Body of pancreas (tissue), 4 donors: ENCODE results near the gene BCCIP. TPM values are rescaled to one million over a fixed set of nuclear protein-coding genes. Genes with fewer than 3 reads are reported as not detected.

Experiments
- ATAC-seq: fragments of 150-250 bp; one replicate; pipeline ENCODE4 v1.9.1; 2016
- DNase-seq, 4 donors: peaks; one replicate each; pipeline ENCODE4 v3.0.0-alpha.2; 2019
- H3K27ac ChIP-seq, 4 donors: fragments of 200-600 bp; sonication (generic); 1 replicate in 3 of 4; 2 replicates in 1 of 4; pipeline versions ENCODE4 v1.5.1 to v1.6.1; 2016 to 2019; ENCODE audit warnings: mild to moderate bottlenecking in 1 of 4, mixed read lengths in 1 of 4, moderate library complexity in 1 of 4
- H3K27me3 ChIP-seq, 2 donors: fragments of 200-600 bp; sonication (generic); one replicate each; pipeline ENCODE4 v1.6.0; 2016; ENCODE audit warnings: mild to moderate bottlenecking in 1 of 2
- H3K36me3 ChIP-seq, 2 donors: fragments of 200-600 bp; sonication (generic); replicated peaks in 1 of 2; 2 replicates each; pipeline ENCODE4 v1.5.1; 2016; ENCODE audit warnings: low read depth in 2 of 2; ENCODE audit not compliant: insufficient read depth in 1 of 2
- H3K4me1 ChIP-seq: fragments of 200-600 bp; sonication (generic); one replicate; pipeline ENCODE4 v1.6.0; 2016
- H3K4me3 ChIP-seq, 2 donors: fragments of 200-600 bp; sonication (generic); 1 replicate in 1 of 2; 2 replicates in 1 of 2; pipeline ENCODE4 v1.5.1; 2016 to 2019
- H3K9me3 ChIP-seq, 3 donors: fragments of 200-600 bp; sonication (generic); 1 replicate in 2 of 3; 2 replicates in 1 of 3; pipeline ENCODE4 v1.5.1; 2016
- POLR2A ChIP-seq, 3 donors: fragments of 450-650 bp; IDR thresholded peaks; one replicate each; pipeline ENCODE4 v1.6.1; 2016; ENCODE audit warnings: antibody characterized with exemption in 3 of 3, mild to moderate bottlenecking in 2 of 3
- WGBS, 2 donors: methylation state at CpG; one replicate each; pipeline ENCODE4 v1.1.5; 2017; 5-methylcytosine and 5-hydroxymethylcytosine counted together
- intact Hi-C: fragments of 100-400 bp; cut with DNase I; formaldehyde crosslinking; loops from one replicate; pipeline ENCODE4 v1.15.1; 2023
- total RNA-seq, 2 donors: library from RNA; depleted of rRNA; stranded (reverse); fragments of >200 nt; gene quantifications; one replicate each; pipeline ENCODE4 v1.1.0, GENCODE V29; 2016
- TF ChIP-seq, protein P1 (sequence below), 7 experiments: fragments of 450-650 bp in 4 of 7; fragments of 200-600 bp in 3 of 7; sonication (generic) in 3 of 7; IDR thresholded peaks; one replicate each; pipeline ENCODE4 v1.5.1; 2016 to 2019; ENCODE audit warnings: antibody characterized with exemption in 7 of 7

Gene BCCIP
- total RNA-seq, 2 donors from 2014 or later, result 16.2 to 31.4 TPM

DNA sequence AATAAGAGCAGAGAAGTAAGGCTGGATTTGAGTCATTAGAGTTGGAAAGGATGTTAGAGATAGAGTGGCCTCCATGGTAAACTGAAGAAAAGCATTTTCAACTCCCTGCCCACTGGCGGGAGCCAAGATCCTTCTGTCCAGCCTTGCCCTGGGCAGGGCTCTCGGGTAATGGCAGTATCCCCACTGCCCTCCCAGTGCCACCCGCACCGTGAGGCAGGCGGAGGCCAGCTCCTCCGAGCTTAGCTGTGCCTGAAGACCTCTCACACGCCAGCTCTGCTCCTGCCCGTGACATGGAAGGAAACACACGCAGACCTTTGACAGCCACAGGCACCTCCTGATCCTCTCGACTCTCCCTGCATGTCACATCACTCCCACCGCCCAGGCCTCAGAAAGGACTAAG lies 22.3 kb downstream of the BCCIP start:
- H3K4me3 ChIP-seq, result no peak overlapping the region
- H3K4me1 ChIP-seq, result peaks cover 64% of the 10 kb centered on the region
- DNase-seq (no peak), ATAC-seq (no peak)
- 89 to 94% methylated on average over 10 to 11 of the region's 11 CpGs for WGBS, 2 donors
- no peak for TF ChIP-seq POLR2A (IDR thresholded peaks at IDR 0.05)
- TF ChIP-seq, protein P1, sequence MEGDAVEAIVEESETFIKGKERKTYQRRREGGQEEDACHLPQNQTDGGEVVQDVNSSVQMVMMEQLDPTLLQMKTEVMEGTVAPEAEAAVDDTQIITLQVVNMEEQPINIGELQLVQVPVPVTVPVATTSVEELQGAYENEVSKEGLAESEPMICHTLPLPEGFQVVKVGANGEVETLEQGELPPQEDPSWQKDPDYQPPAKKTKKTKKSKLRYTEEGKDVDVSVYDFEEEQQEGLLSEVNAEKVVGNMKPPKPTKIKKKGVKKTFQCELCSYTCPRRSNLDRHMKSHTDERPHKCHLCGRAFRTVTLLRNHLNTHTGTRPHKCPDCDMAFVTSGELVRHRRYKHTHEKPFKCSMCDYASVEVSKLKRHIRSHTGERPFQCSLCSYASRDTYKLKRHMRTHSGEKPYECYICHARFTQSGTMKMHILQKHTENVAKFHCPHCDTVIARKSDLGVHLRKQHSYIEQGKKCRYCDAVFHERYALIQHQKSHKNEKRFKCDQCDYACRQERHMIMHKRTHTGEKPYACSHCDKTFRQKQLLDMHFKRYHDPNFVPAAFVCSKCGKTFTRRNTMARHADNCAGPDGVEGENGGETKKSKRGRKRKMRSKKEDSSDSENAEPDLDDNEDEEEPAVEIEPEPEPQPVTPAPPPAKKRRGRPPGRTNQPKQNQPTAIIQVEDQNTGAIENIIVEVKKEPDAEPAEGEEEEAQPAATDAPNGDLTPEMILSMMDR (IDR thresholded peaks at IDR 0.05), result no peak
- peak overlapping the region; percentile 60 to 77 (median 74) for H3K27ac ChIP-seq
- intact Hi-C loops, result no loop called here
- H3K36me3 ChIP-seq, result peaks cover under 1 to 3% of the 10 kb centered on the region in 2 donors
- H3K27me3 ChIP-seq, result no peaks in the 10 kb centered on the region
- no peaks in the 10 kb centered on the region for H3K9me3 ChIP-seq

GRCh38 chr10:125846894-125847293 lies 23.5 kb downstream of the BCCIP start:
- Histone ChIP-seq H3K27ac (peak overlapping the region in 3 of 4 donors; percentile 60 to 77 (median 75)), H3K9me3 (no peaks in the 10 kb centered on the region), H3K4me3 (no peak overlapping the region), H3K27me3 (no peaks in the 10 kb centered on the region), H3K4me1 (peaks cover 64% of the 10 kb centered on the region), H3K36me3 (peaks cover 0 to under 1% of the 10 kb centered on the region in 2 donors)
- WGBS, 2 donors, result 93 to 95% methylated on average over 3 of the region's 3 CpGs
- intact Hi-C loops, result no loop called here
- DNase-seq (no peak), ATAC-seq (no peak)
- TF ChIP-seq, protein P1 (IDR thresholded peaks at IDR 0.05), result no peak
- no peak for TF ChIP-seq POLR2A (IDR thresholded peaks at IDR 0.05)

- Histone ChIP-seq H3K4me3 (no peak overlapping the region), H3K27me3 (no peaks in the 10 kb centered on the region), H3K9me3 (no peaks in the 10 kb centered on the region), H3K27ac (no peak overlapping the region), H3K4me1 (peaks cover 56% of the 10 kb centered on the region), H3K36me3 (peaks cover 0 to 5% of the 10 kb centered on the region in 2 donors)
- ATAC-seq (no peak), DNase-seq (no peak)
- TF ChIP-seq, protein P1 (IDR thresholded peaks at IDR 0.05), result no peak
- TF ChIP-seq POLR2A (IDR thresholded peaks at IDR 0.05), result no peak
- intact Hi-C loops, result no loop called here
- 44 to 51% methylated on average over 2 of the region's 2 CpGs for WGBS, 2 donors
Measured at GRCh38 chr10:125848371-125848770, 25.0 kb downstream of the BCCIP start.

- H3K36me3 ChIP-seq, result peaks cover 0 to 5% of the 10 kb centered on the region in 2 donors
- TF ChIP-seq, protein P1 (IDR thresholded peaks at IDR 0.05), result no peak
- DNase-seq (no peak), ATAC-seq (no peak)
- 40 to 63% methylated on average over 2 of the region's 2 CpGs for WGBS, 2 donors
- H3K27me3 ChIP-seq, result no peaks in the 10 kb centered on the region
- peaks cover 51% of the 10 kb centered on the region for H3K4me1 ChIP-seq
- intact Hi-C loops, result no loop called here
- H3K27ac ChIP-seq, result peak overlapping the region in 2 of 4 donors; percentile 36 to 47
- H3K9me3 ChIP-seq, result no peaks in the 10 kb centered on the region
- H3K4me3 ChIP-seq, result no peak overlapping the region
Measured at GRCh38 chr10:125848857-125849256, 25.5 kb downstream of the BCCIP start.

DNA sequence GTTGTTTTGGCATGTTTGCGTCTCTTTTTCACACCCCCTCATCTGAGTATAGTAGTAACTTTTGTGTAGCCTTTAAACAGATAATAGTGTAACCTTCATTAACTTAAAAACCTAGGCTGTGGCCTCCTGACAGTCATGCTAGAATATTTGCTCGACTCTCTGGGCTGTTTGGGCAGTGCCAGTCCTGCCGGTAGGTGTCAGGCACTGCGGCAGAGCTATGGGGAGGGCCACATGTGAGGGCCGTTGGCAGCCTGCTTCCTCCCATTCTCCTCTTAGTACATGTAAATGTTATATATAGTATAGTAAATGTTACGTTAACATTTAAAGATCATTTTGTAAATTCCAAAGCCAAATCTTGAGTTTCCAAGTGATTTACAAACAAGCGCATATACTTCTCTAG lies 26.1 kb downstream of the BCCIP start:
- ATAC-seq (no peak), DNase-seq (peak in 2 of 4 donors; percentile 29 to 50)
- Histone ChIP-seq H3K4me3 (no peak overlapping the region), H3K9me3 (no peaks in the 10 kb centered on the region), H3K27me3 (no peaks in the 10 kb centered on the region), H3K36me3 (peaks cover 0 to 5% of the 10 kb centered on the region in 2 donors), H3K4me1 (peaks cover 45% of the 10 kb centered on the region), H3K27ac (peak overlapping the region in 2 of 4 donors; percentile 36 to 47)
- 50 to 52% methylated on average over 7 of the region's 7 CpGs for WGBS, 2 donors
- TF ChIP-seq POLR2A (IDR thresholded peaks at IDR 0.05), result no peak
- TF ChIP-seq, protein P1 (IDR thresholded peaks at IDR 0.05), result peak in 6 of 7 experiments; percentile 17 to 42 (median 30)
- intact Hi-C loops, result no loop called here
